PC-3 (cell line): ENCODE measurements around the gene PGA3.

ENCODE experiments used
- EZH2 ChIP-seq: fragments of 300-600 bp; sonication (generic); IDR thresholded peaks from one replicate; pipeline ENCODE4 v1.6.1; 2017; ENCODE audit warnings: antibody characterized with exemption, mild to moderate bottlenecking, low read length; ENCODE audit not compliant: unreplicated experiment
- EZH2phosphoT487 ChIP-seq: fragments of 300-600 bp; sonication (generic); IDR thresholded peaks from 2 replicates; pipeline ENCODE4 v1.6.1; 2018; ENCODE audit warnings: mild to moderate bottlenecking, antibody characterized with exemption, low read length, borderline replicate concordance
- TF ChIP-seq, protein P1 (sequence below): fragments of 300-600 bp; sonication (generic); conservative IDR thresholded peaks from 2 replicates; pipeline ENCODE4 v1.5.1; 2017; ENCODE audit warnings: antibody characterized with exemption, low read depth, mild to moderate bottlenecking, low read length

- TF ChIP-seq, protein P1, sequence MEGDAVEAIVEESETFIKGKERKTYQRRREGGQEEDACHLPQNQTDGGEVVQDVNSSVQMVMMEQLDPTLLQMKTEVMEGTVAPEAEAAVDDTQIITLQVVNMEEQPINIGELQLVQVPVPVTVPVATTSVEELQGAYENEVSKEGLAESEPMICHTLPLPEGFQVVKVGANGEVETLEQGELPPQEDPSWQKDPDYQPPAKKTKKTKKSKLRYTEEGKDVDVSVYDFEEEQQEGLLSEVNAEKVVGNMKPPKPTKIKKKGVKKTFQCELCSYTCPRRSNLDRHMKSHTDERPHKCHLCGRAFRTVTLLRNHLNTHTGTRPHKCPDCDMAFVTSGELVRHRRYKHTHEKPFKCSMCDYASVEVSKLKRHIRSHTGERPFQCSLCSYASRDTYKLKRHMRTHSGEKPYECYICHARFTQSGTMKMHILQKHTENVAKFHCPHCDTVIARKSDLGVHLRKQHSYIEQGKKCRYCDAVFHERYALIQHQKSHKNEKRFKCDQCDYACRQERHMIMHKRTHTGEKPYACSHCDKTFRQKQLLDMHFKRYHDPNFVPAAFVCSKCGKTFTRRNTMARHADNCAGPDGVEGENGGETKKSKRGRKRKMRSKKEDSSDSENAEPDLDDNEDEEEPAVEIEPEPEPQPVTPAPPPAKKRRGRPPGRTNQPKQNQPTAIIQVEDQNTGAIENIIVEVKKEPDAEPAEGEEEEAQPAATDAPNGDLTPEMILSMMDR = no peak
- TF ChIP-seq EZH2 (no peak), EZH2phosphoT487 (no peak)
Observed at GRCh38 chr11:61193596-61193995, 9.7 kb upstream of the PGA3 start.
